GM10266 (cell line): ENCODE measurements around the gene CPNE9.

Experiments
- DNase-seq: peaks from one replicate; pipeline ENCODE4 v3.0.0; 2012; ENCODE audit errors: extremely low spot score
- TF ChIP-seq, protein P1 (sequence below): IDR thresholded peaks from 2 replicates; pipeline ENCODE4 v1.5.1; 2012; ENCODE audit warnings: mild to moderate bottlenecking, low read depth; ENCODE audit not compliant: control insufficient read depth, insufficient read depth; ENCODE audit errors: missing control alignments

Gene CPNE9

GRCh38 chr3:9732080-9732739 is 28.6 kb downstream of the CPNE9 start:
- peak; percentile 38 for DNase-seq
- TF ChIP-seq, protein P1, sequence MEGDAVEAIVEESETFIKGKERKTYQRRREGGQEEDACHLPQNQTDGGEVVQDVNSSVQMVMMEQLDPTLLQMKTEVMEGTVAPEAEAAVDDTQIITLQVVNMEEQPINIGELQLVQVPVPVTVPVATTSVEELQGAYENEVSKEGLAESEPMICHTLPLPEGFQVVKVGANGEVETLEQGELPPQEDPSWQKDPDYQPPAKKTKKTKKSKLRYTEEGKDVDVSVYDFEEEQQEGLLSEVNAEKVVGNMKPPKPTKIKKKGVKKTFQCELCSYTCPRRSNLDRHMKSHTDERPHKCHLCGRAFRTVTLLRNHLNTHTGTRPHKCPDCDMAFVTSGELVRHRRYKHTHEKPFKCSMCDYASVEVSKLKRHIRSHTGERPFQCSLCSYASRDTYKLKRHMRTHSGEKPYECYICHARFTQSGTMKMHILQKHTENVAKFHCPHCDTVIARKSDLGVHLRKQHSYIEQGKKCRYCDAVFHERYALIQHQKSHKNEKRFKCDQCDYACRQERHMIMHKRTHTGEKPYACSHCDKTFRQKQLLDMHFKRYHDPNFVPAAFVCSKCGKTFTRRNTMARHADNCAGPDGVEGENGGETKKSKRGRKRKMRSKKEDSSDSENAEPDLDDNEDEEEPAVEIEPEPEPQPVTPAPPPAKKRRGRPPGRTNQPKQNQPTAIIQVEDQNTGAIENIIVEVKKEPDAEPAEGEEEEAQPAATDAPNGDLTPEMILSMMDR, result no peak

DNA sequence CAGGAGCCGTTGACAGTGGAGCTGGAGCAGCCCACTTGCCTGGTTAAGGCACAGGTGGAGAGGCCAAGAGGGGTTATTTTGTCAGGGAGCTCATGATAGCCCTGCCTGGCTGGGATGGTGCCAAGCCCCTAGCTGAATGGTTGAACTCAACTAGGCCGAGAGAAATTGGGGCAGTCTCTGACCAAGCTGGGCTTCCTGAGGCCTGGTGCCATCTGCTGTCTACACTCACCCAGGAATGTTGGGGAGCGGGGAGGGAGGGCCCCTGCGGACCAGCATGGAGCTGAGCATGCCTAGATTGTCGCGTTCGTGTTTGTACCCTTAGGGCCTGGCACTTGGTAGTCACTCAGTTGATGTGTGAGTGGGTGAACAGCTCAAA is 29.1 kb downstream of the CPNE9 start:
- DNase-seq, result no peak
- TF ChIP-seq, protein P1, result peak; percentile 24

DNA sequence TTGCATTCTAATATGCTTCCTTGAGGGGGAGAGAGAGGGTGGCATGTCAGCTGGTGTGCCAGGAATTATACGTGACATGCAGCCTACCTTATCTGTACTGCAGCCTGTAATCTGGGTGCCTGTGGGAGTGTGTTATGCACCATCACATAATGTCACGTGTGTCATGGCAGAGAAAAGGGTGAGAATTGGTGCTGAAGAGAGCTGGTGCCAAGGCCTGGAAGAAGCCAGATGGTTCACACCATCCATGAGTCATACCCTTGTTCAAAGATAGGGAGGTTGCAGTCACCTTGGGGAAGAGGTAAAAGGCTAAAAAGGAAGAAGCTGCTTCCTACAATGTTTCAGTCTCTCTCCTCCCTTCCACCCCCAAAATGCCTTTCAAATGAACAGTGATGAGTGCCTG is 33.2 kb downstream of the CPNE9 start:
- TF ChIP-seq, protein P1, result no peak
- DNase-seq, result no peak

- DNase-seq, result no peak
- TF ChIP-seq, protein P1, result no peak
Measured at GRCh38 chr3:9739181-9739580, 35.5 kb downstream of the CPNE9 start.

DNA sequence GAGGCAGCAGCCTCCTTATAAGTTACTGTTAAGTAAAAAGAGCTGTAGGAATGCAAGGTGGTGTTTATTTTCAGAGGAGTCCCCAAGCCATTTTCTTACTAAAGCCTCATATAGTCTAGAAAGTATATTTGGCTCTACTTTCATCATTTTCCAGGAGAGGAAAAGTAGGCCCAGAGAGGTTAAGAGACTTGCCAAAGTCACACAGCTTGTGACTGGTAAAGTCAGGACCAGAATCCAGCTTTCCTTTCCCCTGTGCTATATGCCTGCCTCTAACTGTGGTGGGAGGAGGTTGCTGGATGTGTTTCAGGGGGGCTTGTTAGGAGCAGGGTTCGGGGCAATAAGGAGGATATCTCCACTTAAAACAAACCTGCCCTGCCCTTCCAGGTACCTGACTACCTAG is 38.9 kb downstream of the CPNE9 start:
- DNase-seq, result no peak
- TF ChIP-seq, protein P1, result no peak

DNA sequence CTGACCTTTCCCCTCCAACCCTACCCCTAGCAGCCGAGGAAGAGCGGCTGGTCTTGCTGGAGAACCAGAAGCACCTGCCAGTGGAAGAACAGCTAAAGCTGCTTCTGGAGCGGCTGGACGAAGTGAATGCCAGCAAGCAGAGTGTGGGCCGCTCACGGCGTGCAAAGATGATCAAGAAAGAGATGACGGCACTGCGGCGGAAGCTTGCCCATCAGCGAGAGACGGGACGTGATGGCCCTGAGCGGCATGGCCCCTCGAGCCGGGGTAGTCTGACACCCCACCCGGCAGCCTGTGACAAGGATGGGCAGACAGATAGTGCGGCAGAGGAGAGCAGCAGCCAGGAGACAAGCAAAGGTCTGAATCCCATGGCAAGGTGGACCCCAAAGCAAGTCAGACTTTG is 39.9 kb downstream of the CPNE9 start:
- no peak for DNase-seq
- TF ChIP-seq, protein P1, result no peak

- DNase-seq, result no peak
- TF ChIP-seq, protein P1, result no peak
Measured at GRCh38 chr3:9744162-9744561, 40.5 kb downstream of the CPNE9 start.
